HG03457 (cell line): ENCODE measurements around the gene OR4C16.

Source experiments
- ATAC-seq: cut with Tn5 transposase; IDR thresholded peaks from one replicate; pipeline ENCODE4 v1.9.1; 2021; ENCODE audit warnings: moderate number of reproducible peaks; ENCODE audit not compliant: unreplicated experiment

Gene OR4C16, protein sequence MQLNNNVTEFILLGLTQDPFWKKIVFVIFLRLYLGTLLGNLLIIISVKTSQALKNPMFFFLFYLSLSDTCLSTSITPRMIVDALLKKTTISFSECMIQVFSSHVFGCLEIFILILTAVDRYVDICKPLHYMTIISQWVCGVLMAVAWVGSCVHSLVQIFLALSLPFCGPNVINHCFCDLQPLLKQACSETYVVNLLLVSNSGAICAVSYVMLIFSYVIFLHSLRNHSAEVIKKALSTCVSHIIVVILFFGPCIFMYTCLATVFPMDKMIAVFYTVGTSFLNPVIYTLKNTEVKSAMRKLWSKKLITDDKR

DNA sequence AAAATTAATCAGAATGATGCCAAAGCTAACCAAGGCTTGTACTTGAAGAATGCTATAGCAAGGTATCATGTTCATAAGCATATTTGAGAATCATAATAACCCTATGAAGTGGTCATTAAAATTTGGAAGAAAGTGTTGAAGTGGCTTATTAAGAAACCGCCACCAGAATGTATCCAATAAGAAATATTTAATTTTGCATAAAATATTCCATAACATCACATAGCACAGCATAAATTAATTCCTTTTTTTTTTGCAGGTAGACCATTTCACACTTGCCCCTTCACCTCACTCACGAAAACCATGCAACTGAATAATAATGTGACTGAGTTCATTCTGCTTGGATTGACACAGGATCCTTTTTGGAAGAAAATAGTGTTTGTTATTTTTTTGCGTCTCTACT is at the start of gene OR4C16:
OR4C16 (plus strand) TSS at position 301 of the 400 bp plus-strand sequence; CDS start at position 301, 0 bp downstream.
- ATAC-seq, result no peak

DNA sequence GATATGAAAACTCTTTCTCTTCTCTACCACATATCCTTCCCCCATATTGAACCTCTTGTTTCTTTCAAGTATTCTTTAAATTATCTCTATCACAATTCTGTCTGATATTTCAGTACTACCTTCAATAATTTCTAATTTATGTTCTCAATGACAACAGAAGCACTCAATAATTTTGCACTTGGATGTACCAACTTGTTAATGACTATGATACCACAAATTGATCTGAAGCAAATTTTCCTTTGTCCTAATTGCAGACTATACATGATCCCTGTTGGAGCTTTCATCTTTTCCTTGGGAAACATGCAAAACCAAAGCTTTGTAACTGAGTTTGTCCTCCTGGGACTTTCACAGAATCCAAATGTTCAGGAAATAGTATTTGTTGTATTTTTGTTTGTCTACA is 17.8 kb upstream of the OR4C16 start, which contains the start of gene OR4C15:
OR4C15 (plus strand) TSS at position 301 of the 400 bp plus-strand sequence; CDS start at position 301, 0 bp downstream.
- ATAC-seq, result no peak

DNA sequence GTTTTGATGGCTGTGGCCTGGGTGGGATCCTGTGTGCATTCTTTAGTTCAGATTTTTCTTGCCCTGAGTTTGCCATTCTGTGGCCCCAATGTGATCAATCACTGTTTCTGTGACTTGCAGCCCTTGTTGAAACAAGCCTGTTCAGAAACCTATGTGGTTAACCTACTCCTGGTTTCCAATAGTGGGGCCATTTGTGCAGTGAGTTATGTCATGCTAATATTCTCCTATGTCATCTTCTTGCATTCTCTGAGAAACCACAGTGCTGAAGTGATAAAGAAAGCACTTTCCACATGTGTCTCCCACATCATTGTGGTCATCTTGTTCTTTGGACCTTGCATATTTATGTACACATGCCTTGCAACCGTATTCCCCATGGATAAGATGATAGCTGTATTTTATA is 620 bp downstream of the OR4C16 start:
- ATAC-seq, result no peak

DNA sequence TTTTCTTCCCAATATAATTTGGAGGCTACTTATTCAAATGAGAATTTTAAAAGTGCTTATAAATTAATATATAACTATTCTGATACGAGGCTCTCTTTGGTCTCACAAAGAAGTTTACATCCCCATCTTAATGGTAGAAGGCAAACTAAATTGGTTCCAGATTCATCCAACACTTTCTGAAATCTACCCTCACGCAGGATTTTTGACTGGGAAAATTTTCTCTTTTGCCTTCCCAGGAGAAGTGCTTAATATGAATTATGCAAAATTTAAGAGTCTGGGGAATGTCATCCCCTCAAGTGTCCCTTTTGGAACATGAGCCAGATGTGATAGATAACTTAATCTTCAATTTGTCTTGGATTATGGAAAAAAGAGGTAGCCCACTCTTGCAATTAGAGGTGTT is 35.6 kb downstream of the OR4C16 start, which contains the start of gene OR4C11:
OR4C11 (minus strand) TSS at position 101 of the 400 bp plus-strand sequence. CDS start 3,272 bp downstream, outside the sequence.
- ATAC-seq, result no peak
